NCI-H2171 (cell line): ENCODE measurements around the gene LRRC32.

ENCODE experiments used
- DNase-seq: peaks from one replicate; lab custom pipeline; 2025; lab: John Stamatoyannopoulos, UW

LRRC32 gene

DNA sequence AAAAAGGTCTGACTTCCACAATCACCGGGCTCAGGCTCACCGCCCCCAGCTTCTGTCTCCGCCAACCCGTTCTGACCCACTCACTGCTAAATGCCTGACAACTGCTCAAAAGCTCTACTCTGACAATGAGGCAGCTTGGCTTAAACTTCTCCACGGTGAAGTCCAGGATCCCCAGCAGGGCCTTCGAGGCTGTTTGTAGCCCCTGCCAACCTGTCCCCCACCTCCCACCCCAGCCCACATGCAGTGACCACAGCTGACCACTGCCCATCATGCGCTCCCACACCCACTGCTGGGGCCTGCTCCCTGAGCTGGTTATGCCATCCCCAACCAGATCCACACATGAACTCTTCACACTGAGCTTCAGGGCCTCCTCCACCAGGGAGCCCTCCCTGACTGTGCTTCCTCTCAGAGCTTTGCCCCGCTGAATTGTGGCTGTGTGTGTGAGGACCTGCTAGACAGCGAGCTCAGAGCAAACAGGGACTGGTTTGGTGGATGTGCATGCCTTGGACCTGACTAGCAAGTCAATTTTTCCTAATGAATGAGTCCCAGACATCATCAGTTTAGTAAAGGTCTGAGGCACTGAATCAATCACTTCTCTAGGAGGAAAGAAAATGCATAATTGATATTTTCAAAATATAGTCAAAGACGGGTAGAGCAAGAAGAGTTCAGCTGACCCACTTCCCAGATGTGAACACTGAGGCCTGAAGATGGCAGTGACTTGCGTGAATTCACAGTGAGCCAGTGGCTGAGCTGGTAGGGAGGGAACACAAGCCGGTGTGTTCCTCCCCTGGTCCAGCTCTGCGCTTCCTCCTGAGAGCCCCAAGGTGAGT is 7.7 kb downstream of the LRRC32 start:
- no peak for DNase-seq

- no peak for DNase-seq
Measured at GRCh38 chr11:76661834-76662434, 8.6 kb downstream of the LRRC32 start.

GRCh38 chr11:76661306-76661751 is 9.2 kb downstream of the LRRC32 start:
- no peak for DNase-seq

- no peak for DNase-seq
Measured at GRCh38 chr11:76660533-76661305, 9.8 kb downstream of the LRRC32 start.

DNA sequence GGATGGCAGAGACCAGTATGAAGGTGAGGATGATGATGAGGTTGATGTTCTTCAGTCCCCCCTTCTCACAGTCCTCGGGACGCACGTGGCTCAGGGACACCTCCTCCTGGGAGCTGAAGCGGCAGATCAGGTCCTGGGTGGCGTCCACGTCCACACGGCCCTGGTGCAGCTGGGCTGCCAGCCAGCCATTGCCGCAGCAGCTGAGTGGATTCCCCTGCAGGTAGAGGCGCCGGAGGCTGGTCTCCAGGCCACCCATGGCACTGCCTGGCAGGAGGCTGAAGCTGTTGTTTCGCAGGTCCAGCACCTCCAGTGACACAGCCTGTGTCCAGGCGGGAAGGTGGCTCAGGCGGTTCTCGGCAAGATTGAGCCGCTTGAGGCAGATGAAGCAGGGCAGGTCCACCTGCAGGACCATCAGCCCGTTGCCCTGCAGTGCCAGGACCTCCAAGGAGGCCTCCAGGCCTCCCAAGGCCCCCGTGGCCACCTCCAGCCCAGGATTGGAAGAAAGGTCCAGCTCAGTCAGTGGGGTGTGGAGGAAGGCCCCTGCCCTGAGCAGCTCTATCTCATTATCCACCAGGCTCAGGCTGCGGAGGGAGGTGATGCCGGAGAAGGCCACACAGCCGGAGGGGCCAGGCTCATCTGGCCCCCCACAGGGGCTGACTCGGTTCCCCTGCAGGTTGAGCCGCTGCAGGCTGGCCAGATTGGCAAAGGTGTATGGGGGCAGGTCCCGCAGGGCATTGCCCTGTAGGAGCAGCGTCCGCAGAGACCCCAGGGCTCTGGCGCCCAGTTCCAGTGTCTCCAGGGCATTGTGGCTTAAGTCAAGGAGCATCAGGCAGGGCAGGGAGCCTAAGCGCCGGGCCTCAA is 10.6 kb downstream of the LRRC32 start:
- DNase-seq, result no peak

DNA sequence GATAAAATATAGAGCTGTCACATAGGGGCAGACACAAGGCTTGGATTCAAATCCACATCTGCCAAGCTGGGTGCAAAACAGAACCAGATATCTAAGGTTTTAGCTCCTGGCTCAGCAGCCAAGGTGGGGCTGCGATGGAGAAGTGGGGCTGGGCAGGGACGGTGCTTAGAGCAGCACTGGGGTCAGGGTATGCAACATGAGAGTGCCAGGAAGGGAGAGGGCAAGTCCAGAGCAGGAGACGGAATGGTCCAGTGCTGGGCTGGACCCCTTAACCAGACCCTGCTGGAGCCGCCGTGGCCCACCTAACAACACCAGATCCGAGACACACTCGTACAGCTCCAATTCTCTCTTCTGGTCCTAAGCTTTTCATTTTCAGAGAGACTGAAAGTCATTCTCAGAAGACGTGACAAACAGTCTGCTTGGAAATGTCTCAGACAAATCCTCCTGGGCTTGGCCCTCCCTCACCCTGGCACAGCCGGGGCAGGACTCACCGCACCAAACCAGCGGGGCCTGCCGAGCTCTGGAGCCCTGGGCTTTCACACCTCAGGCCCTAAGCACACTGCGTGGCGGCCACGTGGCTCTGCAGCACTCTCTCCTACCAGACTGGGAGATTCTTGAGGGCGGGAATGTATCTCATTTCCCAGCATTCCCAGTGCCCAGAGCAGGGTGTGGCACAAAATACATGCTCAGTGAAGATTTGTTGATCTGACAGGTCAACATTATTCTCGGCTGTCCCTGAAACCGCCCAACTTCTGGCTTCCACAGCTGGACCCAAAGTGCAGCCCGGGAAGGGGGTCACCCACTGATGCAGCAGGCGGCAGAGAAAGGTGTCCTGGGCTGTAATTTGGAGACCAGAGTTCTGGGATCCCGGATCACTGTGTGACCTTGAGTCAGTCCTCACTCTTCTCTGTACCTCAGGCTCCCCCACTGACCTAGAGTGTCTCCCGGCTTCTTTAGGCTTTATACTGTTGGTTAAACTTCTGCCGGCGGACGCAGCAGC is 11.6 kb downstream of the LRRC32 start:
- no peak for DNase-seq

GRCh38 chr11:76658231-76658630 is 12.3 kb downstream of the LRRC32 start:
- no peak for DNase-seq

- DNase-seq, result no peak
Measured at GRCh38 chr11:76657187-76658170, 13.1 kb downstream of the LRRC32 start.

GRCh38 chr11:76656571-76657081 is 13.9 kb downstream of the LRRC32 start:
- DNase-seq, result no peak

DNA sequence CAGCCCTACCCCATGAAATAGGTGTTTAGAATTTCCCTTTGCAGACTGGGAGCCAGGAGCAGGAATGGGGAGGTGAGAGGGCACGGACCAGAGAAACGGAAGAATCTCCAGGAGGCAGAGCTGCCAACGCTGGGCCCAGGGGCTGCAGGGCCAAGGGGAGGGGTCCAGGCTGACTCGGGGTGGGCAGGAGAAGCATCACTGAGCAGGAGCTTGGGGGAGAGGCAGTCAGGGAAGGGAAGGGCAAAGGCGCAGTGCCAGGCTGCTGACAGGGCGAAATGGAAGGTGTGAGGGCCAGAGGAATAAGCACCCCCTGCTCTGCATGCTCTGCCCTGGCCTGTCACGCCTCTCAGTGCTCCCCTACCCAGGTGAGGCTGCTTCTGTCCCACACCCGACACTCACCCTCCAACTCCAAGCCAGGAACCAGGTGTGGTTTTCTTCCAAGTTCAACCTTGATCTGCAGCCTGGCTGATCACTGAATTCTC is 14.5 kb downstream of the LRRC32 start:
- DNase-seq, result no peak

DNA sequence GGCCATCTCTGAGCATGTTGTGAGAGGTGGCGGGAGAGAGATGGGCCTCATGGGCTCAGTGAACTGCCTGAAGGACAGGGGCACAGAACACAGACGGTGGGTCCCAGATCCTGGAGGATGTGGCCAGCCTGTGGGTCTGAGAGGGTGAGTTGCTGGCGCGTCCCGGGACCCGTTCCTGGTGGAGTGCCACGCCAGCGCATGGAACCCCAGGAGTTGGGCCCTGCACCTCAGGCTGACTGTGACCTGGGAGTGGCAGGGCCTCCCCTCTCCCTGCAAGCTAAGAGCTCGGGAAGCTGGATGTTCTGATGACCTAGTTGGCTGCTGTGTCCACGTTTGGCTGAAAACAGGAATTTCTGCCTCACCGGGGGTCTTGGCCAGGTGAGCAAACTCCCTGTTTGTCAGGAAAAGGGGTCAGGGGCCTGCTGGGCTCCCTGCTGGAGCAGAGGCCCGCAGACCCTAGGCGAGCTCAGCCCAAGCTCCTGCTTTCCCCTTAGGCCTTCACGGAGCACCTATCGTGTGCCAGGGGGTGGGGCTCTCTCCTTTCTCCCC is 15.0 kb downstream of the LRRC32 start:
- no peak for DNase-seq

GRCh38 chr11:76654980-76655379 is 15.6 kb downstream of the LRRC32 start:
- no peak for DNase-seq

GRCh38 chr11:76654298-76654851 is 16.2 kb downstream of the LRRC32 start:
- DNase-seq, result no peak

DNA sequence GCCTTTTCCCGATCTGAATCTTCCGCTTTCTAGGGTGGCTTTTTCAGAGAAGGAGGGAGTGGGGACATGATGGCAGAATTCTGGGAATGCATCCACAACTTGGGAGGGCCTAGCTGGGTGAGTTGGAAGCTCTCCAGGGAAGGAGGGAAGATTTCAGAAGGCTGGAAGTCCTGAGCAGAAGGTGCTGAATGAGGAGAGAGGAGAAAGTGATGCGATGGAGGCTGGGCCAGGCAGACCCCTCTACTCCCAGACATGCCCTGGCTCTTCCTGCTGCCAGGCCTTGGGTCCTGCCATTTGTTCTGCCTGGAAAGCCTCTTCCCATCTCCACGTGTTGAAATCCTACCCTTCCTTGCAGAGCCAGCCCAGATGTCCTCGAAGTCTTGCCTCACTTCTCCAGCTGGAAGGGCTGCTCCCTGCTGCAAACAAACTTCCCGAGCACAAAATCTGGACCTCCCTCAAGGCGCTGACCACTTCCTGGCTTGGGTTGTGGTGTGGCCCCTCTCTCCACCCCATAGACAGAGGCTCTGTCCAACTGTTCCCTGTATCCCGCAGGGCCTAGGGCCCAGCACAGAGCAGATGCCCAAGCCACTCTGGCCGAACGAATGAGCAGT is 16.8 kb downstream of the LRRC32 start:
- no peak for DNase-seq

GRCh38 chr11:76653012-76653673 is 17.4 kb downstream of the LRRC32 start:
- DNase-seq, result no peak

DNA sequence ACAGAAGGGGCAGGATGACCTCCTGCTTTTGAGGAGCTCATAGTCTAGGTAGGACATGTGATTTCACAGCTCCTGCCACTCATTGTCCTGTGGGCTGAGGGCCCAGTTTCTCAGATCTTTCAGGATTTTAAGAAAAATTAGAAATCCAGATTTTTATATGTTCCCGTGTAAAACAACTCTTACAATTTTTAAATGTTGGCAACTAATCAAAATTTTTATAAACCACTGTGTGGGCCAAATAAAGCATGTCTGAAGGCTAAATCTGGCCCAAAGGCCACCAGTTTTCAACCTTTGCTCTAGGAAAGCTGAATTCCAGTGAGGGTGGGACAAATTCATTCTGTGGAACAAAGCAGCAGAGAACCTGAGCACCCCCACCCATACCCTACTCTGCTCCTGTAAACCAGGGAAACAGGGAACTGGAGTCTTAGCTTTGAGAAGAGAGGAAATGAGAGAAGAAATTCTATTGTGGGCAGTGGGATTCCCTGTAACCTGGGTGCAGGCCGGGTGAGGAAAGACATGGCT is 20.6 kb downstream of the LRRC32 start:
- no peak for DNase-seq

DNA sequence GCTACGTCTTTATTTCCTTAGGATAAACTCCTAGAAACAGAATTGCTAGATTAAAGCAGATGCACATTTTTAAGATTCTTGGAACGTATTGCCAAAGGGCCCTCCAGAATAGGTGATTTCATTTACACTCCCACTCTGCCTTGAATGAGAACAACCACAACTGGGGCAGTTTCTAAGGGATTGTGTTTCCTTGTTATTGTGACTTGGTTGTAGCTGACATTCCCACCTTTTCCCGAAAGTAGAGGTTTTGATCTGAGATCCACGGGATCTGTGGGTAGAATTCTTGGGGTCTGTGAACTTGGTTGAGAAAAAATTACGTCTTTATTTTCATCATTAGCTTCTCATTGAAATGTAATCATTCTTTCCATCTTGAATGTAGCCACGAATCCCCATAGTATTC is 21.5 kb downstream of the LRRC32 start:
- DNase-seq, result no peak
